SK-MEL-5 (cell line): ENCODE data around the gene PGS1. TPM values are rescaled to one million over a fixed set of nuclear protein-coding genes. Genes with fewer than 3 reads are reported as not detected.

Experiments used
- DNase-seq: peaks from one replicate; pipeline ENCODE4 v3.0.0-alpha.2; 2016; ENCODE audit warnings: low read depth, low spot score
- in situ Hi-C: cut with HindIII; loops from 2 replicates; pipeline ENCODE4 v1.10.0; 2016; ENCODE audit warnings: low sequenced_read_pairs, high pct_unique_total_duplicates, low pct_unique_long_range_greater_than_20kb
- total RNA-seq: library from RNA; depleted of rRNA; stranded (reverse); fragments of >200 nt; shearing (Covaris generic); gene quantifications from 2 replicates; pipeline ENCODE4 v1.2.3, GENCODE V29; 2014

Gene PGS1
- total RNA-seq, 1 experiment from 2014 or later: 43.5 TPM

DNA sequence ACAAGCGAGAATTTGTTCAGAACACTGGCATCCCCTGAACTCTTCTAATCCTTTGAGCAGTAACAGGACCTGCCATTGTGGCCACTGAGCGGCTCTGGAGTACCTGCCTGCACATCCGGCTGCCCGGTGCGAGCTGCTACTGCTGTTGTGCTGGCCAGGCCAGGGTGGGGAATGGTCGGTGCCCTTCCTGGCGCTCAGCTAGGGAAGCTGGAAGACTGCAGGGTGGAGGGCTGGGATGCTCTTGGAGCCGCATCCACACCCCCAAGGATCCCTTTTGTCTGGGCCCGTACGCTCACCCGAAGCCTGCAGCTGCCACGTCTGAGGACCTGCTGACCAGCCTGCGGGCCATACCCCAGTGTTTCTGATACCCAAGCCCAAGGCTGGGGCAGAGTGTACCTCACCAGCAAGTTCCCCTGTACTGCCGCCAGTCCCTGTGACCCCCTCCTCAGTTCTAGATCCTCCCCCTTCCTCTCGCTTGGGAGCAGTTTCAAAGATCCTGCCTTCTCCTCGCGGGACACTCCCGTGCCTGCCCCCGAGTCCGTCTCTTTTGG, 49.7 kb downstream of the PGS1 start:
- no peak for DNase-seq
- in situ Hi-C loops: no loop called here

DNA sequence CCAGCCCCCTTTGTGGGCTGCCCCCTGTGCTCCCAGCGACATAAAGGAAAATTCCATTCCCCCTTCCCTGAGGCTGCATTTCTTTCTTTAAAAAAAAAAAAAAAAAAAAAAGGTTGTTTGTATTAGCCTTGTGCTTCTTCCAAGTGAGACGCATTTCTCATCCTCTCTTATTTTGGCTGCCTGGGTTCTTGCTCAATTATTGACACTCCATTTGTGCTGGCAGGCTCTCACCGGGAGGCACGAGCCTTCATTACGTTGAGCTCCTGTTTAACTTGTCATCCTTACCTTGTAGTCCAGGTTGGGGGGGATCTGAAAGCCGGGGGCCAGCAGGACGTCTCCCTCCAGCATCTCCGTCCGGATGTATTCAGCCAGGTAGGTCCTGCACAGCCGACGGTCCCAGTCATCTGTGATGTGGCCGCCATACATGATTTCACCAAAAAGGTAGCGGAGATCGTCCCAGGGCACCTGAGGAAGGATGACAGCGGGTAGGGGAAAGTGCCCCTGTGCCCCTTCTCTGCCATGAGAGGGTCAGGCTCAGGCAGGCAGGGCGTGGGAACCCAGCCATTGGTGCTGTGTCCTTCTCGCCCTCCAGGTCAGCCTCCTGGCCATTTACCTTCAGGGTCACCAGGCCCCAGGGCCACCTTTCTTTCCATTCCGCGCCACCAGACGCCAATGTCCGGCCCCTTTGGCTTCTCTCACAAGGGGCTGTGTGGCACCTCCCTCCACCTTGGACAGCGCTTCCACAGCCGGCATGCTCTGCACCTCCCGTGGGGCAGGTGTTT, 50.6 kb downstream of the PGS1 start:
- in situ Hi-C loops: no loop called here
- DNase-seq: no peak

DNA sequence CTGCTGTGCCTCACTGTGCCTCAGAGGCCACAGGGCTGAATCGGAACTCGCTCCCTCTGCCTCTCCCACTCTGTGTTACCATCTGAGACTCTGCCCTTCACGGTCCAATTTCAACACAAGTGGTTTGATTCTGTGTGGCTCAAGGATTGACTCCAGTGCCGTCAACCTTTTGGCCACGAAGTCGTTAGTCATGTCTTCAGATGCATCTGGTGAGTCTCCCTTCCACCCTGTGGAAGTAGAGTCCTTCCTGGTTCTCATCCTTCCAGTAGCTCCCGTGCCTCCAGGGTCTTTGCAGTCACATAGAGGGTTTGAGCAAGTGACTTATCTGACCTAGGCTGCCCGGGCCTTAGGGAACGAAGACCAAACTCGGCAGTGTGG, 51.2 kb downstream of the PGS1 start:
- DNase-seq: no peak
- in situ Hi-C loops: no loop called here

DNA sequence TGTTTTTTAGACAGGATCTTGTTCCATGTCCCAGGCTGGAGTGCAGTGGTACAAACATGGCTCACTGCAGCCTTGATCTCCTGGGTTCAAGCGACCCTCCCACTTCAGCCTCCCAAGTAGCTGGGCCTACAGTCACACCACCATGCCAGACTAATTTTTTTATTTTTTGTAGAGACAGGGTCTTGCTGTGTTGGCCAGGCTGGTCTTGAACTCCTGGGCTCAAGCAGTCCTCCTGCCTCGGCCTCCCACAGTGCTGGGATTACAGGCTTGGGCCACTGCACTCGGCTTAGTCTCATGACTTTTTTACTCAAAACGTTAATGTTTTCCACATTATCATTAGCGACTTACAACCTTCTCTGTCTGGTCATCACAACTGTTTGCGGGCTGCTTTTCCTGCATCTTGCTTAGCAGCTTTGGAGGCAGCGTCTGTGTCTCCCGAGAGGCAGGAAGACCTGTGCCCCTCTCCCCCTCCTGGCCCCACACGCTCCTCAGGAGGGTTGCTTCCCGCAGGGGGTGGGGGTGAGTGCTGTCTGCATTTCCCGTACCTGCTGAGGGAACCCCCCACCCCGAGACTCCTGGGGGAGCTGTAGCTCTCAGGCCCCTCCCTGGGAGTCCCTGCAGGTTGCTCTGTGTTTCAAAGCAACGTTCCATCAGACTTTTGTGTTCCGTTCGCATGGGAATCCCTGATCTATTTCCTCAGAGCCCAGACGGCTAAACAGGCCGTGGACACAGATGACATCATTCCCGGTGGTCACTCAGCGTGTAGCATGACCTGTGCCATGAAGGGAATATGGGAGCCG, 52.6 kb downstream of the PGS1 start:
- DNase-seq: no peak
- in situ Hi-C loops: no loop called here

DNA sequence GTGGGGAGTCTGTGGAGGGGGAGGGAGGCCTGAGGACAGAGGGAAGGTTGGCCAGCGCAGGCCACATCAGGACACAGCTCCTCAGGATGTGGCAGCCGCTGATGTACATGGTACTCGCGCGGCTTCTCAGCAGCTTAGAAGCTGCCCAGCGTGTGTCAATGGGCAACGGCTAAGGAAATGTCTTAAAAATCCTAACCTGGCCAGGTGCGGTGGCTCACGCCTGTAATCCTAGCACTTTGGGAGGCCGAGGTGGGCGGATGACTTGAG, 53.2 kb downstream of the PGS1 start:
- no peak for DNase-seq
- in situ Hi-C loops: no loop called here

DNA sequence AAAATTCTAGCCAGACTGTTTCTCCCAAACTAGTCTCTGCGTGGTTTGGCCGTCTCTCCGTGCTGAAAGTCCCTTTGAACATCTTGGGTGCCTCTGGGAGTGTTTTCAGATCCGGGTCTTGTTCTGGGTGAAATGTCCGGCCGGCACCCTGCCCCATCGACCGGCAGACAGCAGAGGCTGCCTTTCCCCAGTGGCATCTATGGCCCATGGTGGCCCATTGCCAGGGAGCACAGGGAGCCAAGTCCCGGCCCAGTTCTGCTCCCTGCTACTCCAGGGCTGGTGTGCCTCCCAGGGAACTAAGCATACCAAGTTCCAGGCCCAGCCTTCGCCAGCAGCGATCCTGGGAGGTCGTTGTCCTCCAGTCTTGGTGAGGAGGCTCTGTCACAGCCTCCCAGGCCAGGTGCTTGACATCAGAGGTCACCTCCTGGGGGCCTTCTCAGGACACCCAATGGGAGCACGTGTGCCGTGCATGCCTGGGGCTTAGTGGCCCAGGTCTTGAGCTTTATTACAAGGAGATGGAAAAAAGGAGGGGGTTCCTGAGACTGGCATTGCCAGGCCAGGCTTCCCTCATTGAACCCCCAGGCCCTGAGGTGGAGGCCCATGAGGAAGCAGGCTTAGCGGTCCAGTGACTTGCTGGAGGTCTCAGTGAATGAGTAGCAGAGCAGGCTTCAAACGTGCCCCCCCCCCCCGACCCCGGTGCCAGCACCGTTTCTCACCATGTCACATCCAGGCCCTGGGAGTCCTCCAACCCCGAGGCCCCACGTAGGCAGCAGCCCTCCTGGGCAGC, 54.0 kb downstream of the PGS1 start:
- DNase-seq: no peak
- in situ Hi-C loops: no loop called here

DNA sequence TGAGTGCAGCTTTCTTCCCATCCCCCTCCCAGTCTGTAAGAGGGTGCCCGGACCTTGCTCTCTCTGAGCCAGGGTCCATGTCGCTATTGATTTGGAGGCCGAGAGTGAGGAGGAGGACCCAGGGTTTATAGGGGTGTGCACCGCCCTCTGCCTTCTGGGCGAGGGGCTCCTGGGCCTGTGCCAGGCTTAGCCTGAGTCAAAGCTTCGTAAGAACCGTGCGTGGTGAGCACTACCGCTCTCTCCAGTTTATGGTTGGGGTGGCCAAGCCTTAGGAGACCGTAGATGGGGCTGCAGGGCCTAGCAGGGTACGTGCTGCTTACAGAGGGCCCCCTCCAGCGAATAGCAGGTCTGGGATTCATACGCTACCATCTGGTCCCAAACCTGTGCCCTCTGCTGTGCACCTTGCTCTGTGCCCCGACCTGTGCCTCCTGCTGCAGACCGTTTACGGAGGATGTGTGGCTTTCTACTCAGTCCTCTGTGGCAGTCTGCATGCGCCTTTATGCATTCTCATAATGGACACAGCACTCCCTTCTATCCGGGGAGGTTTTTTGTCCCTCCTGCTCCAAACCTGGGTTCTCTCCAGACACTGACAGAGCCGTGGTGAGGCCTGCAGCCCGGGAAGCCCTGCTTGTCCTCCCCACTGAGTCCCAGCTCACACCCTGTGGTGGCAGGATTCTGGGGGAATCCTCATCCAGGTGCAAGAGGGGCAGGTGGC, 54.7 kb downstream of the PGS1 start:
- in situ Hi-C loops: no loop called here

DNA sequence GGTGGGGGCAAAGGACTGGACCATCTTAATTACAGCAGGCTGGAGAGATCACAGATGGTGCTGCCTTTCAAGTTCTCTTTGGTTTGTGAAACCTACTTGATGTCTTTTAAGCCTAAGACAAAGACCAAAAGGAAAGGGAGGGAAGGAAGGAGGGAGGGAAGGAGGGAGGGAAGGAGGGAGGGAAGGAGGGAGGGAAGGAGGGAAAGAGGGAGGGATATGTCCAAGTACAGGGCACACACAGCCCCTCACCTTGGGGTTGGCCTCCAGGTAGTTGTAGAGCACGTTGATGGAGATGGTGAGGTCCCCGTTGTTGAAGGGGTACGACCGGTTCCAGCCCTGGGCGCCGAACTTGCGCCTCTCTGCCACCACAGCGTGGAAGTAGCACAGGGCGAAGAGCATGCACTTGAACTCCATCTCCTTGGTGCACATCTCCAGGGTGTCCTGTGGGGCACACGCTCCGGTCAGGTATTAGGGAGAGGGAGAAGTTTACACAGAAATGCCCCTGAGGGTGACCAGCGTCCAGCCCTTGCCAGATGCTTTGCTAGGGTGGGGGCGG, 55.4 kb downstream of the PGS1 start:
- DNase-seq: no peak
- in situ Hi-C loops: no loop called here

More for the DNA sequence above, 54.7 kb downstream of the PGS1 start:
- no peak for DNase-seq

DNA sequence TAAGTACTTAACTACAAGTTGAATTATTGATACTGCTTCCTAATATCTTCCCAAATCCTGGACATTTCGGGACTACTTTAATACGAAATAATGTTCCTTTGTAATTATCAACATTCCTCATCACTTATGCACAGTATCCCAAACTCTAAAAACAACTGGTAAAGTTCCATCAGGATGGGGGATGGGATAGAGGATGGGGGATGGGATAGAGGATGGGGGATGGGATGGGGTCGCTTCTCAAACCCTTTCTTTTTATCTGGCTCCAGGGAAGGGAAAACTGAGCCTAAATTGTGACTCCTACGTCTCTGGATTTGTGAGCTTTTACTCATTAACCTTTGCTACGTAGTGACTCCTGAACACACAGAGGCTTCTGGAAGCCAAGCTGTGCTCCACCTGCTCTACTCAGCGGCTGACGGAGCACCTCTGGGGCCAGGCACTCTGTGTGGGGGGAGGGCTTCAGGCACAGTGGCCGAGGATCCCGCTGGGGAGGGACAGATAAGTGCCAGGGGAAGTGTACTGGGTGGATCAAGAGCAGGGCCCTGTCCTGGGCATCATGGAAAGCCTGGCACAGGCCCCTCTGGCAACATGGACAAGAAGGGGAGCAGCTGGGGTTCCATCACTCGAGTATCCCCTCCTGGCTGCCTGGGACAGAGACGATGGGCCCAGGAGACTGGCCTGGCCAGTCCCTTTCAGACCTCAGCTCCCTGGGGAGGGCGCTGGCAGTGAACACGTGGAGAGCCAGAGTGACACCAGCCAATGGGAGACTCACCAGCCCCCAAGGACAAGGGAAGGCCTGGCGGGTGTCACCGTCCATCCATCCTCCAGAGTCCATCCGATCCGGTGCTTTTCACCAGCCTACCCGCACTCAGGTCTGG, 56.2 kb downstream of the PGS1 start:
- DNase-seq: no peak
- in situ Hi-C loops: no loop called here

DNA sequence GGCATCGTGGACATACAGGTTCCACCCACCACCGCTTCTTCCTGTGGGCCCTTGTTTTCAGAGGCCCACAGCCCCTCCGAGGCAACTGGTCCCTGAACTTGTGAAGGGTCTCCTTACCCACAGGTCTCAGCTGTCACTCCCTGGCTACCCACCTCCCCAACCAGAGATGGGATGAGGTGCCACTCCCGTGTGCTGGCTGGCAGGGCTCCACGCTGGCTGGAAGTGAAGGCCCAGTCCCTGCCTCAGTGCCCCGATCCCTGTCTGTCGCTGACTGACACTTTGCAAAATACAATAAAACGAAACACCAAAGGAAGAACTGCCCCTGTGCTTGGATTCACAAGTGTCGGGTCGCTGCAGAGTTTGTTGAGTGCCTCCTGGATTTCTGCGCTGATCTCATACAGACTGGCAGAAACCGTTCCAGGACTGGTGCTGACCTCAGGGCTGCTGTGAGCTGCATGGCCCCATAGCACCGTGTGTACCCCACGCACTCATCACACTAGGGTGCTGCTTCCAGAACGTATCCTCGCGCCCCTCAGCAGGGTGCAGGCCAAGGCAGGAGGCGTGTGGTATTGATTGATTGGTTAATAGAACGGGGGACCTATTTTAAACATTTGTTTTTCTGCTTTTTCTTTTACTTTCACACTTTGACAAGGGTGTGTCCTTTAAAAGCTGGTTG, 57.0 kb downstream of the PGS1 start:
- DNase-seq: no peak
- in situ Hi-C loops: no loop called here

DNA sequence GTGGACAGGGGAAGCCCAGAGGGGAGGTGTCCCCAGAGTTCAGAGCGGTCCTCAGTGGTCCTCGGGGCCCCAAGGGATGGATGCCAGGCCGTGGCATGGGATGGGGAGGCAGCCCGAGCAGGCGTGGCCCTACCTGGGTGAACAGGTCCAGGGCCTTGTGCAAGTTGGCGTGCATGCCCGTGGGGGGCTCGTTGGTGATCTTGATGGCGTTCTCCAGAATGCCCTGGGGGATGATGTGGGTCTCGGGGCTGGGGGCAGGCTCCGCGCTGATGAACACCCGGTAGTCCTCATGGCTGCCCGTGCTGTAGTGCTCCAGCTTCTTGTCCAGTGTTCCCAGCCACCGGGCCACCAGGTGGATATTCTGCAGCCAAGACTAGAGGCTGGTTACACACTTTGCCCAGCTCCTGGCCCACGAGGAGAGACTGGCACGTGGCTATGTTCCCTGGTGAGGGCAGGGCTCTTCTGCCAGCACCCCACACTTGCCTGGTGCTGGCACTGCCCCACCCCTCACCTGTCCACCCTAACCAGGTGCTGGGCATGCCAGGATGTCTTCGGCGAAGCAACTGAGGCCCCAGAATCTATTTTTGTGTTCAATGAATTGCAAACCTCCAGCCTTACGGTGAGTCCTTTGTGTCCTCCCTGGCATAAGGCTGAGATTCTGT, 59.2 kb downstream of the PGS1 start:
- in situ Hi-C loops: no loop called here
- DNase-seq: no peak

DNA sequence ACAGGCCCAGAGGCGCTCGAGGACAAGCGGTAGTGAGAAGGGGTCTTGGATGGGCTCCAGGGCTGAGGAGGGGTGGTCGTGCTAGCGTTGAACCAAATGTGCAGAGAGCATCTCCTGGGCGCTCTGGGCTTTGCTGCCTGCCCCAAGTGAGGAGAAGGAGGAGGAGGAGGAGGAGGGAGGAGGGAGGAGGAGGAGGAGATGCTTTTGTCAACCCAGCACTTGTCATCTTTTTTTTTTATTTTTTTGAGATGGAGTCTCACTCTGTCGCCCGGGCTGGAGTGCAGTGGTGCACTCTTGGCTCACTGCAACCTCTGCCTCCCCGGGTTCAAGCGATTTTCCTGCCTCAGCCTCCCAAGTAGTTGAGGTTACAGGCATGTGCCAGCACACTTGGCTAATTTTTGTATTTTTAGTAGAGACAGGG, 59.8 kb downstream of the PGS1 start:
- in situ Hi-C loops: no loop called here
- DNase-seq: no peak

DNA sequence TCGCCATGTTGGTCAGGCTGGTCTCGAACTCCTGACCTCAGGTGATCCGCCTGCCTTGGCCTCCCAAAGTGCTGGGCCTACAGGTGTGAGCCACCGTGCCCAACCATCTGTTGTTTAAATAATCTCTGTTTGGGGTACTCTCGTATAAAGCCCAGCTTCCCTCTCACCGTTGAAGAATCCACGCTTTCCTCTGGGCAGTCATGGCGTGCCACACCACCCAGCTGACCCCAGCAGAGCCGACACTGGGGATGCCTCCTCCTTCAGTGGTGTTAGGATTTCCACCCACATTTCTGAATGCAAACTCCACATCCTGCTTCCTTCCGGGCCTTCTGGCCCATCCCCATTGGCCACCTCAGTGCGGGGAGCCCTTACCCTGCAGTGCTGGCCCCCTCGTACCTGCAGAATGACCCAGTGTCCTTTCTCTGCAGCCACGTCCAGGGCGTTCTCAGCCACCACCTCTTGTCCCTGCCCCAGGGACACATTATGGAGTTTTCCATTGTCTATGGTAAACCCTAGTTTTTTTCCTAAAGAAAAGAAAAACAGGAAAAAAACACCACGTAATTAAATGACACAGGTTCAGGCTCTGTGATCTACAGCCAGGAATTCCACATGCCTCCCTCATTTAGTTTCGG, 60.4 kb downstream of the PGS1 start:
- in situ Hi-C loops: no loop called here
- DNase-seq: peak; percentile 44

DNA sequence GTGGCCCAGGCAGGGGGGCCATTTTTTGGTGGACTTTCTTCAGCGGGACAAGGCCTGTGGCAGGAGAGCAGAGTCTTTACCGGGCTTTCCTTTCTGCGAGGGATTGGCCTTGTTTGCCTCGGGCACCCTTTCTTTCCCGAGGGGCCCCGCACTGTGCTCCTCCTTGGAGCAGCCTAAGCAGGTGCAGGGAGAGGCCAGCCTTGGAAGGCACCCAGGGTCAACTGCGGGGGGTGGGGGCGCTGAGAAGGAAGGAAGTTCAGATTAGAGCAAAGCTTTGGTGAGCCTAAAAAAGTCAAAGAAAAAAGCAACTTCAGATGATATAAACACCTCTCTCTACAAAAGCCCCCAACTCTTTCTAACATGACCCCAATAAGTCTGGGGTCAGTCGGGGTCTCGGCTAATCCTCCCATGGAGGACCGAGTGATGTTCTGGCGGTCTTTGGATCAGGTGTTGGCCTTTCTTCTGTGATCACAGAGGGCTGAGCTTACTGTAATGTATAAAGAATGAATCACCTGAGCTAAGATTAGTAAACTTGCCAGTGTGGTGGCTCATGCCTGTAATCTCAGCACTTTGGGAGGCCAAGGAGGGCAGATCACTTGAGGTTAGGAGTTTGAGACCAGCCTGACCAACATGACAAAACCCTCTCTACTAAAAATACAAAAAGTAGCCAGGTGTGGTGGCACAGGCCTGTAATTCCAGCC, 63.0 kb downstream of the PGS1 start:
- in situ Hi-C loops: no loop called here
- no peak for DNase-seq
